Adrenal gland (tissue), 12 donors: ENCODE data around the gene AUTS2. TPM values are rescaled to one million over a fixed set of nuclear protein-coding genes. Genes with fewer than 3 reads are reported as not detected.

Experiments used
- DNase-seq, 7 donors: peaks; one replicate each; pipeline ENCODE4 v3.0.0-alpha.2; 2019 to 2020
- H3K27ac ChIP-seq, 5 donors: fragments of 200-600 bp; sonication (generic) in 4 of 5; 1 replicate in 3 of 5; 2 replicates in 2 of 5; pipeline versions ENCODE4 v1.5.1 to v1.8.0; 2016 to 2020; ENCODE audit warnings: mild to moderate bottlenecking in 1 of 5
- H3K27me3 ChIP-seq: fragments of 200-600 bp; 2 replicates; pipeline ENCODE4 v1.8.0; 2021
- H3K36me3 ChIP-seq, 2 donors: fragments of 200-600 bp; replicated peaks in 1 of 2; 1 replicate in 1 of 2; 2 replicates in 1 of 2; pipeline versions ENCODE4 v1.5.1 to v1.8.0; 2018 to 2022
- H3K4me1 ChIP-seq, 2 donors: fragments of 200-600 bp; replicated peaks in 1 of 2; 1 replicate in 1 of 2; 2 replicates in 1 of 2; pipeline versions ENCODE4 v1.5.1 to v1.8.0; 2018 to 2021
- H3K4me3 ChIP-seq, 4 donors: fragments of 200-600 bp; sonication (generic) in 3 of 4; one replicate each; pipeline ENCODE4 v1.5.1; 2016 to 2018
- H3K9me3 ChIP-seq, 3 donors: fragments of 200-600 bp; sonication (generic) in 1 of 3; replicated peaks in 1 of 3; 1 replicate in 2 of 3; 2 replicates in 1 of 3; pipeline versions ENCODE4 v1.5.1 to v1.8.0; 2016 to 2021
- POLR2A ChIP-seq, 2 donors: fragments of 450-650 bp; IDR thresholded peaks; one replicate each; pipeline ENCODE4 v1.6.1; 2017; ENCODE audit warnings: antibody characterized with exemption in 2 of 2, mild to moderate bottlenecking in 2 of 2, moderate library complexity in 1 of 2
- WGBS, 4 donors: extraction: QIAGEN DNeasy Blood & Tissue Kit in 2 of 4; methylation state at CpG; one replicate each; pipeline versions ENCODE4 v1.1.5 to v1.1.7; 2013 to 2017; 5-methylcytosine and 5-hydroxymethylcytosine counted together
- intact Hi-C, 2 donors: fragments of 100-400 bp; cut with DNase I; formaldehyde crosslinking; loops; one replicate each; pipeline versions ENCODE4 v1.14.1 to v1.15.0; 2022 to 2023
- polyA plus RNA-seq, 3 donors: library from polyadenylated mRNA; stranded (reverse); fragments of 200-250 nt in 2 of 3; fragments of 350-450 nt in 1 of 3; fragmentation: Illumina TruSeq in 1 of 3; extraction: RNeasy Lipid Tissue Mini Kit (QIAGEN cat#74804) in 1 of 3; gene quantifications; one replicate each; pipeline ENCODE4 v1.2.3, GENCODE V29; 2013 to 2014
- total RNA-seq, 9 donors: library from RNA; depleted of rRNA in 4 of 9; stranded (reverse); fragments of >200 nt in 4 of 9; fragments of 120-200 nt in 1 of 9; fragmentation: NEBNext Ultra II Directional in 1 of 9; extraction: Animal tissue kit (Norgen Biotek cat#: 25700) in 1 of 9; gene quantifications; one replicate each; pipeline versions ENCODE4 v1.1.0 to v1.2.4, GENCODE V29; 2013 to 2023
- TF ChIP-seq, protein P1 (sequence below), 6 experiments: fragments of 450-650 bp in 4 of 6; fragments of 200-600 bp in 2 of 6; sonication (generic) in 1 of 6; IDR thresholded peaks; 1 replicate in 5 of 6; 2 replicates in 1 of 6; pipeline versions ENCODE4 v1.5.1 to v1.8.0; 2016 to 2021; ENCODE audit warnings: antibody characterized with exemption in 6 of 6, mild to moderate bottlenecking in 2 of 6, moderate library complexity in 1 of 6
- donor health status: healthy with polysubstance abuse.
- donor health status: Bipolar disorder and iron deficiency.
- donor health status: DM: yes; HTN: yes; CAD: no.
- donor health status: DM: no; HTN: no; CAD: no.
- donor health status: DM: no; HTN: no; CAD: no.
- donor health status: DM: yes; HTN: yes; CAD: no.

AUTS2 gene
- total and polyA plus RNA-seq, 12 donors: 6.4 to 44.0 (median 15.2) TPM

DNA sequence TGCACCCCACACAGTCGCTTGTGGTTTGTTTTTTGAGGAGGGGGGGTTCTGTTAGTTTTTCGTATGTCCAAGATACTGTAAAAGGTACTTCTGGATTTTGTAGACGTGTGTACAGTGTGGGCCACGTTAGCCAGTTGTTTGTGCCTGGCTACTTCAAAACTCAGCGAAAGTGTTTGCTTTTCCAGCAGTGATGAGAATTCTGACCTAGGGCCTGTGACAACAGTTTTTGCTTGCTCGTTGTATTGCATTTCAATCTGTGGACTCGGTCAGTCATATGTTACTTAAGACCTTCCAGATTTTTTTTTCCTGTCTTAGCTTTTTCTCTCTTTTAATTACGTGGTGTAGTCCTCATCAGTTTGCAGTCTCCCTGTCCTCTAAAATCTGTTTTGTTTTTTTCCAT, 1194.8 kb downstream of the AUTS2 start:
- H3K27me3 ChIP-seq: no peaks in the 10 kb centered on the region
- DNase-seq: no peak
- no peak overlapping the region for H3K27ac ChIP-seq
- intact Hi-C loops: no loop called here
- TF ChIP-seq POLR2A (IDR thresholded peaks at IDR 0.05): no peak
- TF ChIP-seq, protein P1, sequence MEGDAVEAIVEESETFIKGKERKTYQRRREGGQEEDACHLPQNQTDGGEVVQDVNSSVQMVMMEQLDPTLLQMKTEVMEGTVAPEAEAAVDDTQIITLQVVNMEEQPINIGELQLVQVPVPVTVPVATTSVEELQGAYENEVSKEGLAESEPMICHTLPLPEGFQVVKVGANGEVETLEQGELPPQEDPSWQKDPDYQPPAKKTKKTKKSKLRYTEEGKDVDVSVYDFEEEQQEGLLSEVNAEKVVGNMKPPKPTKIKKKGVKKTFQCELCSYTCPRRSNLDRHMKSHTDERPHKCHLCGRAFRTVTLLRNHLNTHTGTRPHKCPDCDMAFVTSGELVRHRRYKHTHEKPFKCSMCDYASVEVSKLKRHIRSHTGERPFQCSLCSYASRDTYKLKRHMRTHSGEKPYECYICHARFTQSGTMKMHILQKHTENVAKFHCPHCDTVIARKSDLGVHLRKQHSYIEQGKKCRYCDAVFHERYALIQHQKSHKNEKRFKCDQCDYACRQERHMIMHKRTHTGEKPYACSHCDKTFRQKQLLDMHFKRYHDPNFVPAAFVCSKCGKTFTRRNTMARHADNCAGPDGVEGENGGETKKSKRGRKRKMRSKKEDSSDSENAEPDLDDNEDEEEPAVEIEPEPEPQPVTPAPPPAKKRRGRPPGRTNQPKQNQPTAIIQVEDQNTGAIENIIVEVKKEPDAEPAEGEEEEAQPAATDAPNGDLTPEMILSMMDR (IDR thresholded peaks at IDR 0.05): no peak
- H3K36me3 ChIP-seq: peaks cover 0 to 13% of the 10 kb centered on the region in 2 donors
- no peak overlapping the region for H3K4me3 ChIP-seq
- WGBS, 4 donors: 91 to 95% (median 93%) methylated on average over 8 of the region's 8 CpGs
- no peaks in the 10 kb centered on the region for H3K4me1 ChIP-seq
- H3K9me3 ChIP-seq: no peaks in the 10 kb centered on the region

DNA sequence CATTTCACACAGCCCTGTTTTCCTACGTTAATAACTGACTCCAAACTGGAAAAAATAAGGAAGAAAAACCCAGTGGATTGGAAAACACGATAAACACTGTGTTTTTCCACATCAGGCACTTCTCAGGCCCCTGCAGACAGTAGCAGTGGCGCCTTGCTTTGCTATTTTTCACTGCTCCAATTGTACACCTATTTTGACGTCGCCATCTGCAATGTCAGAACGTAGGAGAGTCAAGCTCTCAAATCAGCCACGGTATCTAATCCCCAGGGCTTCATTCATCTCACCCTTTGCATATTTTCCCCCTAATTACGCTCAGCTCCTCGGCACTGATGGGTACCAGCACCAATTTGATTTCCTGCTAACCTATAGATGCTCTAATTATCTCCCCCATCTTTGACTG, 1195.5 kb downstream of the AUTS2 start:
- no peaks in the 10 kb centered on the region for H3K4me1 ChIP-seq
- WGBS, 4 donors: 87 to 95% (median 91%) methylated on average over 9 of the region's 9 CpGs
- no peak overlapping the region for H3K27ac ChIP-seq
- no peaks in the 10 kb centered on the region for H3K27me3 ChIP-seq
- H3K36me3 ChIP-seq: peaks cover 0 to 13% of the 10 kb centered on the region in 2 donors
- intact Hi-C loops: no loop called here
- no peak overlapping the region for H3K4me3 ChIP-seq
- no peaks in the 10 kb centered on the region for H3K9me3 ChIP-seq
- no peak for DNase-seq
- TF ChIP-seq, protein P1 (IDR thresholded peaks at IDR 0.05): no peak
- TF ChIP-seq POLR2A (IDR thresholded peaks at IDR 0.05): no peak

DNA sequence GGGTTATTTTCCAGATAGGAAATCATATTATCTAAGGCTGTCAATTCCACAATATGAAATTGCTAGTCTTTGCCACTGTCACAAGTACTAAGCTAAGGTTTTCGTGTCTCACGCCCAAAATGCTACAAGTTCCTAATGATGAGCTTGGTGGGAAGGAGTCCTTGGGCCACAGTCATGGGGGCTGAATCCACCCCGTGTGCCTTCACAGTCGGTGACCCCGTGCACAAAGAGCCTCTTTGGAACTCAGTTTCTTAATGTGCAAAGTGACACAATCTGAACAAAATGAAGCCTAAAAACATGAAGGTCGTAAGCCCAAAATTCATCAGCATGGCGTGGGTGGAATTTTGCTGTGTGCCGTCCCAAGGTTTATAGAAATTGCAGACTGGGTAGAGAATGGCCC, 1196.7 kb downstream of the AUTS2 start:
- Histone ChIP-seq H3K27ac (no peak overlapping the region), H3K4me3 (no peak overlapping the region), H3K4me1 (no peaks in the 10 kb centered on the region), H3K27me3 (no peaks in the 10 kb centered on the region), H3K9me3 (peaks cover 0 to 7% (median 0%) of the 10 kb centered on the region in 3 donors), H3K36me3 (peaks cover 0 to 10% of the 10 kb centered on the region in 2 donors)
- no peak for DNase-seq
- intact Hi-C loops: no loop called here
- no peak for TF ChIP-seq POLR2A (IDR thresholded peaks at IDR 0.05)
- TF ChIP-seq, protein P1 (IDR thresholded peaks at IDR 0.05): no peak
- 92 to 97% (median 95%) methylated on average over 8 of the region's 8 CpGs for WGBS, 4 donors

DNA sequence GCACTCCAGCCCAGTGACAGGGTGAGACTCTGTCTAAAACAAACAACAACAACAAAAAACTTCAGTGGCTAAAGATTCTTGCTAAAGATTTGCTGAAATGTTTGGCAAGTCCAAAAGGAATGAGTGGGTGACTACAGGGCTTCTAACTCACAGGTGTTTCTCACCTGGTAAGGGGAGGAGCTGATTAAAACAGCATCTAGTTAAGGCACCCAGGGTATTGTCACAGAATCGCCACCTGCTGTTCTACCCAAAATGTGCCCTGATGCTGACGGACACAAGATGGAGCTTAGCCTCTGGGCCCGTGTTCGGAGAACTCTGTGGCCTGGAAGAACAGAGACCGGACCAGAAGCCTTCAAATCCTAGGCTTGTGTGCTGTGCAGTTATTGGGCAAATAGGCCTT, 1197.7 kb downstream of the AUTS2 start:
- DNase-seq: no peak
- intact Hi-C loops: no loop called here
- peaks cover 0 to under 1% of the 10 kb centered on the region in 2 donors for H3K36me3 ChIP-seq
- H3K27me3 ChIP-seq: no peaks in the 10 kb centered on the region
- no peak overlapping the region for H3K27ac ChIP-seq
- H3K9me3 ChIP-seq: peaks cover 0 to 11% (median 0%) of the 10 kb centered on the region in 3 donors
- no peaks in the 10 kb centered on the region for H3K4me1 ChIP-seq
- 88 to 100% (median 97%) methylated on average over 4 to 5 of the region's 5 CpGs for WGBS, 4 donors
- no peak for TF ChIP-seq POLR2A (IDR thresholded peaks at IDR 0.05)
- TF ChIP-seq, protein P1 (IDR thresholded peaks at IDR 0.05): no peak
- H3K4me3 ChIP-seq: no peak overlapping the region
